H9 (cell line): Measurements from ENCODE around the gene MTCH1. TPM values are rescaled to one million over a fixed set of nuclear protein-coding genes. Genes with fewer than 3 reads are reported as not detected.

Experiments
- DNase-seq: peaks from one replicate; pipeline ENCODE4 v3.0.0-alpha.2; 2017
- H2AFZ ChIP-seq: one replicate; pipeline ENCODE4 v1.6.1; 2013; ENCODE audit warnings: mild to moderate bottlenecking, low read length, control low read depth, moderate library complexity
- H2AK5ac ChIP-seq: 2 replicates; pipeline ENCODE4 v1.6.1; 2013; ENCODE audit warnings: low read length, control low read depth, mixed read lengths; ENCODE audit not compliant: insufficient read length
- H2BK120ac ChIP-seq: one replicate; pipeline ENCODE4 v1.6.1; 2013; ENCODE audit warnings: low read depth, mild to moderate bottlenecking, low read length, control low read depth, inconsistent platforms; ENCODE audit not compliant: poor library complexity, severe bottlenecking
- H2BK12ac ChIP-seq: 2 replicates; pipeline ENCODE4 v1.6.1; 2013; ENCODE audit warnings: low read length, control low read depth, mixed read lengths, low read depth; ENCODE audit not compliant: insufficient read length
- H2BK15ac ChIP-seq: 2 replicates; pipeline ENCODE4 v1.6.1; 2013; ENCODE audit warnings: low read depth, low read length, control low read depth
- H2BK20ac ChIP-seq: one replicate; pipeline ENCODE4 v1.6.1; 2013; ENCODE audit warnings: low read depth, mild to moderate bottlenecking, low read length, control low read depth, inconsistent platforms; ENCODE audit not compliant: poor library complexity, severe bottlenecking
- H2BK5ac ChIP-seq: 2 replicates; pipeline ENCODE4 v1.6.1; 2013; ENCODE audit warnings: low read length, control low read depth, mixed read lengths; ENCODE audit not compliant: insufficient read length
- H3K14ac ChIP-seq: 2 replicates; pipeline ENCODE4 v1.6.1; 2013; ENCODE audit warnings: low read length, control low read depth; ENCODE audit not compliant: insufficient read depth
- H3K18ac ChIP-seq: 2 replicates; pipeline ENCODE4 v1.6.1; 2013; ENCODE audit warnings: low read depth, mild to moderate bottlenecking, mixed read lengths, low read length, control low read depth; ENCODE audit not compliant: insufficient read length
- H3K23ac ChIP-seq: 2 replicates; pipeline ENCODE4 v1.6.1; 2013; ENCODE audit warnings: low read length, control low read depth, mixed read lengths, low read depth; ENCODE audit not compliant: insufficient read length
- H3K23me2 ChIP-seq: 2 replicates; pipeline ENCODE4 v1.6.1; 2013; ENCODE audit warnings: low read depth, mild to moderate bottlenecking, mixed read lengths, low read length, control low read depth; ENCODE audit not compliant: insufficient read length, poor library complexity, severe bottlenecking
- H3K27ac ChIP-seq: 2 replicates; pipeline ENCODE4 v1.5.1; 2013; ENCODE audit warnings: low read length, control low read depth, mixed read lengths, low read depth; ENCODE audit not compliant: insufficient read length
- H3K27me3 ChIP-seq: 2 replicates; pipeline ENCODE4 v1.6.1; 2013; ENCODE audit warnings: low read length, control low read depth, inconsistent platforms; ENCODE audit not compliant: insufficient read depth
- H3K4ac ChIP-seq: 2 replicates; pipeline ENCODE4 v1.6.1; 2013; ENCODE audit warnings: low read depth, mild to moderate bottlenecking, control low read depth, inconsistent platforms, low read length, moderate library complexity
- H3K4me1 ChIP-seq: 2 replicates; pipeline ENCODE4 v1.6.1; 2013; ENCODE audit warnings: low read length, control low read depth, inconsistent platforms; ENCODE audit not compliant: insufficient read depth
- H3K4me2 ChIP-seq: 2 replicates; pipeline ENCODE4 v1.6.1; 2013; ENCODE audit warnings: low read length, control low read depth, mixed read lengths; ENCODE audit not compliant: insufficient read length, insufficient read depth
- H3K56ac ChIP-seq: 2 replicates; pipeline ENCODE4 v1.6.1; 2013; ENCODE audit warnings: low read depth, mild to moderate bottlenecking, mixed read lengths, low read length, control low read depth; ENCODE audit not compliant: insufficient read length
- H3K79me1 ChIP-seq: 2 replicates; pipeline ENCODE4 v1.6.1; 2013; ENCODE audit warnings: low read depth, mild to moderate bottlenecking, moderate library complexity, low read length, control low read depth, inconsistent platforms; ENCODE audit not compliant: insufficient read depth, poor library complexity, severe bottlenecking
- H3K79me2 ChIP-seq: 2 replicates; pipeline ENCODE4 v1.6.1; 2013; ENCODE audit warnings: low read length, control low read depth, inconsistent platforms; ENCODE audit not compliant: insufficient read depth
- H3K9ac ChIP-seq: 2 replicates; pipeline ENCODE4 v1.6.1; 2013; ENCODE audit warnings: low read length, control low read depth, mixed read lengths; ENCODE audit not compliant: insufficient read length; ENCODE audit errors: extremely low read depth
- H3K9me3 ChIP-seq: one replicate; pipeline ENCODE4 v1.6.1; 2013; ENCODE audit warnings: low read depth, low read length, inconsistent platforms; ENCODE audit not compliant: control insufficient read depth
- H3T11ph ChIP-seq: one replicate; pipeline ENCODE4 v1.6.1; 2013; ENCODE audit warnings: mild to moderate bottlenecking, low read length, control low read depth, inconsistent platforms
- H4K20me1 ChIP-seq: one replicate; pipeline ENCODE4 v1.6.1; 2013; ENCODE audit not compliant: control insufficient read depth, insufficient read length, insufficient read depth
- H4K5ac ChIP-seq: 2 replicates; pipeline ENCODE4 v1.6.1; 2013; ENCODE audit warnings: low read depth, mild to moderate bottlenecking, mixed read lengths, low read length, control low read depth; ENCODE audit not compliant: insufficient read length
- H4K8ac ChIP-seq: replicated peaks from 2 replicates; pipeline ENCODE4 v1.6.1; 2013; ENCODE audit warnings: low read length, control low read depth, mixed read lengths, low read depth; ENCODE audit not compliant: insufficient read length
- H4K91ac ChIP-seq: 2 replicates; pipeline ENCODE4 v1.6.1; 2013; ENCODE audit warnings: low read depth, mild to moderate bottlenecking, moderate library complexity, mixed read lengths, low read length, control low read depth; ENCODE audit not compliant: insufficient read length
- H3K27ac Mint-ChIP-seq, 3 experiments: 2 replicates in 2 of 3; 3 replicates in 1 of 3; pipeline ENCODE4 v1.8.0; 2020 to 2021; ENCODE audit warnings: mixed read lengths in 3 of 3, mild to moderate bottlenecking in 1 of 3, moderate library complexity in 1 of 3
- H3K27me3 Mint-ChIP-seq: 2 replicates; pipeline ENCODE4 v1.8.0; 2021; ENCODE audit warnings: low read depth, mild to moderate bottlenecking, moderate library complexity, mixed read lengths
- H3K36me3 Mint-ChIP-seq, 3 experiments: 2 replicates in 2 of 3; 3 replicates in 1 of 3; pipeline ENCODE4 v1.8.0; 2020 to 2021; ENCODE audit warnings: low read depth in 3 of 3, mixed read lengths in 3 of 3; ENCODE audit not compliant: insufficient read depth in 1 of 3
- H3K4me1 Mint-ChIP-seq, 2 experiments: 2 replicates each; pipeline ENCODE4 v1.8.0; 2020; ENCODE audit warnings: mixed read lengths in 2 of 2
- H3K4me3 Mint-ChIP-seq, 2 experiments: 2 replicates in 1 of 2; 3 replicates in 1 of 2; pipeline ENCODE4 v1.8.0; 2020 to 2021; ENCODE audit warnings: mild to moderate bottlenecking in 2 of 2, mixed read lengths in 2 of 2, moderate library complexity in 1 of 2
- H3K9me3 Mint-ChIP-seq, 2 experiments: 2 replicates in 1 of 2; 3 replicates in 1 of 2; pipeline ENCODE4 v1.8.0; 2020; ENCODE audit warnings: mild to moderate bottlenecking in 2 of 2, mixed read lengths in 2 of 2, moderate library complexity in 1 of 2
- WGBS: extraction: QIAGEN DNeasy Blood & Tissue Kit; methylation state at CpG from one replicate; pipeline ENCODE4 v1.1.7; 2013; ENCODE audit warnings: missing lambda C conversion rate, low lambda C conversion rate, mixed read lengths; ENCODE audit not compliant: insufficient read length; ENCODE audit errors: extremely low coverage; 5-methylcytosine and 5-hydroxymethylcytosine counted together
- total RNA-seq: library from RNA; stranded (reverse); gene quantifications from 2 replicates; pipeline ENCODE4 v1.2.1, GENCODE V29; 2021
- TF ChIP-seq, protein P1 (sequence below): fragments of 200-600 bp; sonication (generic); conservative IDR thresholded peaks from 3 replicates; pipeline ENCODE4 v1.8.0; 2021; ENCODE audit warnings: antibody characterized with exemption, mild to moderate bottlenecking

Gene MTCH1
- total RNA-seq, 1 experiment from 2014 or later, result 200 TPM

DNA sequence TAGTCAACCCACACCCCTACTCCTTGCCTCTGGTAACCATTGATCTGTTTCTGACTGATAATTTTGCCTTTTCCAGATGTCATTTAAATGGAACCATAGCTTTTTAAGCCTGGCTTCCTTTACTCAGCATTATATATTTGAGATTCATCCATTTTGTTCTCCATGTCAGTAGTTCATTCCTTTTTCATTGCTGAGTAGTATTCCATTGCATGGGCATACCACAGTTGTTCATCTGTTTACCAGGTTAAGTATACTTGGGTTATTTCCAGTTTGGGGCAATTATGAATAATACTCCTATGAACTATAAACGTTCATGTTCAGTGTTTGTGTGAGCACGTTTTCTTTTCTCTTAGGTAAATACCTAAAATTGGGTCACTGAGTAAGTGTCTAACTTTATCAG, 44.6 kb upstream of the MTCH1 start:
- H3K18ac ChIP-seq, result no peak overlapping the region
- H3K4ac ChIP-seq, result no peak overlapping the region
- H2BK12ac ChIP-seq, result no peak overlapping the region
- H3K27me3 ChIP-seq, result no peaks in the 10 kb centered on the region
- H3K9me3 Mint-ChIP-seq, result peaks cover 8 to 11% of the 10 kb centered on the region in 2 experiments
- no peak for DNase-seq
- no peak overlapping the region for H3K9ac ChIP-seq
- no peaks in the 10 kb centered on the region for H4K20me1 ChIP-seq
- no peak overlapping the region for H3K23ac ChIP-seq
- TF ChIP-seq, protein P1, sequence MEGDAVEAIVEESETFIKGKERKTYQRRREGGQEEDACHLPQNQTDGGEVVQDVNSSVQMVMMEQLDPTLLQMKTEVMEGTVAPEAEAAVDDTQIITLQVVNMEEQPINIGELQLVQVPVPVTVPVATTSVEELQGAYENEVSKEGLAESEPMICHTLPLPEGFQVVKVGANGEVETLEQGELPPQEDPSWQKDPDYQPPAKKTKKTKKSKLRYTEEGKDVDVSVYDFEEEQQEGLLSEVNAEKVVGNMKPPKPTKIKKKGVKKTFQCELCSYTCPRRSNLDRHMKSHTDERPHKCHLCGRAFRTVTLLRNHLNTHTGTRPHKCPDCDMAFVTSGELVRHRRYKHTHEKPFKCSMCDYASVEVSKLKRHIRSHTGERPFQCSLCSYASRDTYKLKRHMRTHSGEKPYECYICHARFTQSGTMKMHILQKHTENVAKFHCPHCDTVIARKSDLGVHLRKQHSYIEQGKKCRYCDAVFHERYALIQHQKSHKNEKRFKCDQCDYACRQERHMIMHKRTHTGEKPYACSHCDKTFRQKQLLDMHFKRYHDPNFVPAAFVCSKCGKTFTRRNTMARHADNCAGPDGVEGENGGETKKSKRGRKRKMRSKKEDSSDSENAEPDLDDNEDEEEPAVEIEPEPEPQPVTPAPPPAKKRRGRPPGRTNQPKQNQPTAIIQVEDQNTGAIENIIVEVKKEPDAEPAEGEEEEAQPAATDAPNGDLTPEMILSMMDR, result no peak
- WGBS, result no CpG with 5 or more reads among the region's 2 CpGs
- no peaks in the 10 kb centered on the region for H3K23me2 ChIP-seq
- no peak overlapping the region for H3K27ac ChIP-seq
- no peaks in the 10 kb centered on the region for H3K27me3 Mint-ChIP-seq
- 0 out of 4 replicates have a peak, but pooled peaks cover 0 to 2% of the 10 kb centered on the region in 2 experiments for H3K4me1 Mint-ChIP-seq
- peaks cover 0 to 9% (median 4%) of the 10 kb centered on the region in 3 experiments; a peak in 6 of 7 replicates for H3K36me3 Mint-ChIP-seq
- H3K79me2 ChIP-seq, result no peaks in the 10 kb centered on the region
- H3K14ac ChIP-seq, result no peak overlapping the region
- no peak overlapping the region for H3K4me2 ChIP-seq
- no peak overlapping the region for H2AK5ac ChIP-seq
- H3K4me1 ChIP-seq, result no peaks in the 10 kb centered on the region
- H4K91ac ChIP-seq, result no peak overlapping the region
- no peaks in the 10 kb centered on the region for H3K79me1 ChIP-seq
- no peak overlapping the region for H3K27ac Mint-ChIP-seq
- H2BK20ac ChIP-seq, result no peak overlapping the region
- H3K4me3 Mint-ChIP-seq, result no peak overlapping the region
- no peak overlapping the region for H4K5ac ChIP-seq
- no peak overlapping the region for H4K8ac ChIP-seq
- H2BK120ac ChIP-seq, result no peak overlapping the region
- no peak overlapping the region for H3T11ph ChIP-seq
- H2BK5ac ChIP-seq, result no peak overlapping the region
- no peak overlapping the region for H2BK15ac ChIP-seq
- H3K9me3 ChIP-seq, result no peaks in the 10 kb centered on the region
- H3K56ac ChIP-seq, result no peak overlapping the region
- H2AFZ ChIP-seq, result no peak overlapping the region
